Measurements from ENCODE around the gene OGA.

Gene OGA

DNA sequence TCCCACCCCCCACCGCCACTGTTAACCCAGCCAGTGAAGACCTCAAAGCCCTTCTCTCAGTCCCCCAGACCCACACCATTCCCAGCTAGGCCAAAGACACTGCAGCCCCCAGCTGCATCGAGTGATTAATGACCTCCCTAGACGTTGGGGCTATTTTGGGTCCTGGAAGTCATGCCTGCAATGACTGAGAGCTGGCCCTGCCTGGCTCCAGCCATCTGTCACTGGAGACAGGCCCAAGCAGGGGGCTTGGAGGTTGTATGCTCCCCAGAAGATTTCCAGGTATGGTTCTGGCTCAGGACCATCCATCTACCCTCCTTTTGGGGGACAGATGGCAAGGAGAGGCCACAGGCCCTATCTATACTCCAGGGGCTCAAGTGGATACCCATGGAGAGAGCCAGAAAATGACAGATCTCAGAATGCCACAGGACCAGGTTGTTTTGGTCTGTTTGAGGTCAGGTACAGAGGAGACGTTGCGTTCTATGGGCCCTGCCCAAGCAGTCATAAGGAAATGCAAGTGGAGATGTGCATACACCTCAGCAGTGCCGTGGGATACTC, 20.2 kb upstream of the OGA start:
- DNase-seq = peak in 1 of 10 donors; percentile 41
- intact Hi-C loops (cut with DNase I) = no loop called here

DNA sequence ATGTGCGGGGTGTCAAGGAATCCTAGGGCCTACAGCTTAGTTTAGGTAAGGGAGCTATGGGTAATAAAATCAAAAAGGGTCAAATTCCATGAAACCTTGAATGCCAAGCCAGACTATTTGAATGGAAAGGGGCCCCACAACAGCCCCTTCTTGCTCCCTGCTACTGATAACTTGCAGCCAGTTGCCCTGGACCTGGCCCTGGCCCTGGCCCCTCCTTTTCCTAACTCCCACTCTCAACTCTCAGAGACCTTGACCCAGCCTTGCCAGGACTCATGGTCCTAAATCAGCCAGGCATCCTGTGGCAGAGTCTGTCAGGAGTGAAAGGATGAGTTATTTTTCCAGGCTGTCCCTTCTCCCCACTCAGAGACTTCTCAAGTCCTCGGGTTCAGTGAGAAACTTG, 19.5 kb upstream of the OGA start:
- DNase-seq = peak in 1 of 10 donors; percentile 61
- intact Hi-C loops (cut with DNase I) = no loop called here

DNA sequence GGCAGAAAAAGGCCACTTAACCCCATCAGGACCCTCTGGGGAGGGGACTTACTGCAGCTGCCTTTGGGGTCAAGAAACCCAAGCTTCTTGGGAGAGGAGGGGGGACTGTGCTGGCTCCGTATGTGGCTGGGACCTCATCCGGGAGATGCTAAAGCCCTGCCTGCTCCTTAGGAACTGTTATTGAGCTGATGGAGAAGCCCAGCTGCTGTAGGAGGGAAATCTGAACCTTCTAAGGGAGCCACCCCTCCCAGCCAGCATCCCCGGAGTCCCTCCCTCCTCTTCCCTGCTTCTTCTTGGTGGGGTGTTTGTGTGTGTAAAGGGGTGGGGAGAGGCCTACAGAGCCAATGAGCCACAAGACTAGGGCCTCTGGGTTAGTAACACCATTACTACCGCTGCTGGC, 17.1 kb upstream of the OGA start:
- DNase-seq = peak in 2 of 10 donors; percentile 10 to 47
- intact Hi-C loops (cut with DNase I) = no loop called here

DNA sequence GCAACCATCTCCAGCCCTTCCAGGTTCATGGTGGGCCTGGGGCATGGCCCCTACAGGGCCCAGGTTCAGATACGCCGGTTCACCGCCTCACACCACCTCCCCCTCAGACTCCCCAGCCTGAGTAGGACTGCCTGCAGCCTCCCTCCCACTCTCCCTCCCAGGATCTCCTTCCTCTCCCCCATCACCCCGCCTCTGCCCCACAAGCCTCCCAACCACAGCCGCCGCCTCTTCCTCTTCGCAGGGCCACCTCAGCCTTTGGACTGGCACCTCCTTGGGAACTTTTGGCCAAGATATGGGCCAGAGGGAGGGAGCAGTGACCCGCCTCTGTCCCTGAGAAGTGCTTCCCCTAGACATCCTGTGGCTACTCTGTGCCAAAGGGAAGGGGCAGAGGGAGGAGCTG, 16.1 kb upstream of the OGA start:
- intact Hi-C loops (cut with DNase I) = no loop called here

DNA sequence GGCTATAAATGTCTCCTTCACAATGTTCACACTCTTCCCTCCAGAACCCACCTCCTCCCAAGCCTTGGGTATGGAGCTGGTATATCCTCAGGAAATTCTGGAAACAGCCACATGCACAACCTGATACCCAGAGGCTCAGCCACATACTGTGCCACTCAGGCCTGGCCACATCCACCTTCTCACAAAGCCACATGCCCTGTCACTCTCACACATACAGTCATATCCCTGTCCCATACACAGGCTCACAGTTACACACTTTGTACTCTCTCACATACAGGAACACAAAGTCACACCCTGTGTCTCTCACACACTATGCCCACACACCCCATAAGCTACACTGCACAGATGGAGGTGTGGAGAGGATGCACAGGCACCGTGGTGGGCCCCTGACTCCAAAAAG, 15.2 kb upstream of the OGA start:
- no peak for DNase-seq
- intact Hi-C loops (cut with DNase I) = no loop called here

More for the DNA sequence above, 16.1 kb upstream of the OGA start:
- peak in 2 of 10 donors; percentile 77 to 79 for DNase-seq

DNA sequence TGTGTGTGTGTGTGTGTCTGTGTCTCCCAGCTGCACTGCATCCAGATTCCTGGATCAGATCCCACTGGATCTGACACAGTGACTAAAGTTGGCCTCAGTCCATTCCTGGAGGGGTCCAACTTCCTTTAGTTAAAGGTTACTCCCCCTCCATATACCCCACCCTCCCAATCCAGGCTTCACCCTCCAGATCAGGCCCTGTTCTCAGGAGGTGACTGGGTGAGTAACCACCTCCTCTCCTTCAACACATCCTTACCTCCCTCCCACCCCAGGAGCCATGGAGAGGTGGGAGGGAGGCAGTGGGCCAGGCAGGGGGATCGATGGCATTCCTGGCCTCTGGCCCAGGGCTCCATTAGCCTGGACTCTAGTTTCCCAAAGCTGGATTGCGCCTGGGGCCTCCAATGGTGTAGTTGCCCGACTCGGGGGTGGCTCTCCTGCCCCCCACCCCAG, 14.1 kb upstream of the OGA start:
- intact Hi-C loops (cut with DNase I) = no loop called here
- peak in 1 of 10 donors; percentile 12 for DNase-seq

DNA sequence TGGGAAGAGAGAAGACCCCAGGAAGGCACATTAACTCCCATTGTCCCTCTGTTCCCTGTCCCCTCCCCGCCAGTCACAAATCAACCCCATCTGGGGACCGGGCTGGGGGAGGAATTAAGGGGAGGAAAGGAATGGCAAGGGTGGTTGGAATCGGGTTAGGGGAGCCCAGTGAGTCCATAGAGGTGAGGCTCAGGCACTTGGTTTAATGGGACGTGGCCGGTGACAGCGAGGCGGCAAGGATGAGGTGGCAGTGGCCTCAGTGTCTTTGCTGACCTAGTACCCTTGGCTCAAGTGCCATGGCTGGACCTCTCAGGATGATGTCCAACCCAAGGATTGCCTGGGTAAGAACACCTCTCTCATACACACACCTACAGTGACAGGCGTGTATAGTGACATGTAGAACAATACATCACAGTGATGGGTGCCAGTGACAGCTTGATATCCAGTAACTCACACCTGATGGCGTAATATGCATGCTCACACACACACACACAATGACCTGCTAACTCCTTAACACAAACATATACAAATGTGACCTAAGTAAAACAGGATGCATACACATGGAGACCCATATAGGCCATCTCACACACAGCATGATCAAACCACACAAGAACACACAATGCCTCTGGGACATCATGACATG, 13.0 kb upstream of the OGA start:
- peak in 1 of 10 donors; percentile 18 for DNase-seq
- intact Hi-C loops (cut with DNase I) = no loop called here

DNA sequence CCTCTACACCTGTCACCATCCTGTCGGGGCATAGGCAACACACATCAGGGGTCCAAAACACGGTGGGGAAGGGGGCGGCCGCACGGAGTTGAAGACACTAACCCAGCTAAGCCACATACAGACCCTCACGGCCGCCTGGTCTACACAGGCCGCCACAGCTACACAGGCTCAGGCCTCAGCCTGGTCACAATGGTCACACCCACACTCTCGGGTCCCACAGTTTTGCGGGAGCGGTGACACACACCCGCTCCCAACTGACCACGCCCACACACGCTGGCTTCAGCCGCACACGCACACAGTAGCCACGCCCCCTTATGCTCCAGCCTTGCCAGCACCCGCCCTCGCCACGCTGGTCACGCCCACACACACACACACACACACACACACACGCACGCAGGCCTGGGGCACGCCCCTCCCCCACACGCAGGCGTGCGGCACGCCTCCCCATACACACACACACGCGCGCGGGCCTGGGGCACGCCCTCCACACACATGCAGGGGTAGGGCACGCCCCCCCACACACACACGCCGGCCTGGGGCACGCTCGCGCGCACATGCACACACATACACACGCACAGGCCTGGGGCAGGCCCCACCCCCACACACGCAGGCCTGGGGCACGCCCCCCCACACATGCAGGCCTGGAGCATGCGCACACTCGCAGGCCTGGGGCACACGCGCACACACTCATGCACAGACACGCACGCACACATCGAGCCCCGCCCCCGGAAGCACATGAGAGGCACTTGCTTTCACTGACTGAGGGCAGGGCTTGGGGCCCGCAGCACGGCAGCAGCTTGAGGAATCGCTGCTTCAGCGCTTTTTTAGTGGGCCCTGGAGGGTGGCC, 12.3 kb upstream of the OGA start:
- intact Hi-C loops (cut with DNase I) = no loop called here

DNA sequence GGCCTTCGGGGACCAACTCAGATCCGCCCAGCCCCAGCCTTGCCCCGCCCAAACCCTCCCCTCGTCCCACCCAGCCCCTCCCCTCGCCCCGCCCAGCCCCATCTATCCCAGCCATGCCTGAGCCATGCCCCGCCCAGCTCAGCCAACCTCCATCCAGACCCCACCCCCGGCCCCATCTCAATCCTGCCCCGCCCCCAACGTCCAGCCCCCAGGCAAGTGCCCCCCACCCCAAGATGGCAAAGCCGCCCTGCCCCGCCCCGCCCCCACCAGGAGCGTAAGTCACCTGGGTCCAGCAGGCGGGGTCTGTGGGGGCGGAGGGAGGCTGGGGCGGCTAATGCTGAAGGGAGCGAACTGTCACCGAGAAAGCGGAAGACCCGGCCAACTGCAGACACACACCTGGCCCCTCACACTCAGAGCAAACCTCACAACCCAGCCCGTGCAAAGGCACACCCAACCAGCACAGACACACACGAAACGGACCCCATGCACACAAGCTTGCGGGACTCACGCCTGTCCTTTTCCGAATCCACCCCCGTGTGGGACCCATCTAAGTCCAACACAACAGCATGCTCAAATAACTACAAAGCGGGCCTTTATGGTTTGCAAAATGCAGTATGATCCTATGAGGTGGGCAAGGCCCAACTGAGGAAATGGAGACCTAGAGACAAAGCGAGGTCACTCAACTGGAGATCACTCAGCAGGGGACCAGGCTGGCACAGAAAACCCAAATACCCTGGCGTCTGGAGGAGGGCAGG, 11.5 kb upstream of the OGA start:
- peak in 2 of 10 donors; percentile 35 to 77 for DNase-seq
- intact Hi-C loops (cut with DNase I) = no loop called here

More for the DNA sequence above, 12.3 kb upstream of the OGA start:
- peak; percentile 46 to 95 (median 65) for DNase-seq

DNA sequence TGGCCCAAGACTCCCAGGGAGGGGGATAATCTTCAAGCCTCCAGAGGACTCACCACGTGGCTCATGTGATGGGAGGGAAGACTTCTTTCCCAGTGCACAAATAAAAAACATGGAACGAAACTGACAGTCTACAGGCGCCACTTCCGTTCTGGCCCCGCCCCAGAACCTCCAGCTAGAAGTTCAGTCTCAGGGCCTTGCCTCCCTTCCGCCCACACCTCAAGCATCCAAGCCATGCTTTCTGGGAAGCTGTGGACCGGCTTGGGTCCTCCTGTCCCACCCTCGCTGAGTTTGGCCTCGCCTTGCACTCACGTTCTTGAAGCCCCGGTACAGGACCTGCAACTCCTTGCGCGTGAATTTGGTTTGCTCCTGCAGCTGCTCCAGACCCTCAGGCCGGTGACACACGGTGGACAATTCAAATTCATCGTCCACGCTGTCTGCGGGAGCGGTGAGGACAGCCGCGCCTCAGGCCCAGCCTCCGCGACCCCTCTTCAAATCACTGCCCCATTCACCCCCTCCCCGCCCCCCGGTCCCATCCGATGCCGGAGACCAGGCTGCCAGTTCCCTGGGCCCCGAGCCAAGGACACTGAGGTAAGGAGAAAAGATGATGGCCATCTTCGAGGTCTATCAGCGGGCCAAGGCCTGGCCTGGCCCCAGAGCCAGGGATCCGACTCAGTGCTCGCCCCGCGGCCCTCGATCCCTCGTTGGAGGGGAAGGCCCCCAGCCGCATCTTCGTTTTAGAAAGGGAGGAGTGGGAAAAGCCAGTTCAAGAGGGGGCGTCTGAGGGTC, 10.7 kb upstream of the OGA start:
- intact Hi-C loops (cut with DNase I) = no loop called here
- peak in 2 of 10 donors; percentile 63 to 73 for DNase-seq

DNA sequence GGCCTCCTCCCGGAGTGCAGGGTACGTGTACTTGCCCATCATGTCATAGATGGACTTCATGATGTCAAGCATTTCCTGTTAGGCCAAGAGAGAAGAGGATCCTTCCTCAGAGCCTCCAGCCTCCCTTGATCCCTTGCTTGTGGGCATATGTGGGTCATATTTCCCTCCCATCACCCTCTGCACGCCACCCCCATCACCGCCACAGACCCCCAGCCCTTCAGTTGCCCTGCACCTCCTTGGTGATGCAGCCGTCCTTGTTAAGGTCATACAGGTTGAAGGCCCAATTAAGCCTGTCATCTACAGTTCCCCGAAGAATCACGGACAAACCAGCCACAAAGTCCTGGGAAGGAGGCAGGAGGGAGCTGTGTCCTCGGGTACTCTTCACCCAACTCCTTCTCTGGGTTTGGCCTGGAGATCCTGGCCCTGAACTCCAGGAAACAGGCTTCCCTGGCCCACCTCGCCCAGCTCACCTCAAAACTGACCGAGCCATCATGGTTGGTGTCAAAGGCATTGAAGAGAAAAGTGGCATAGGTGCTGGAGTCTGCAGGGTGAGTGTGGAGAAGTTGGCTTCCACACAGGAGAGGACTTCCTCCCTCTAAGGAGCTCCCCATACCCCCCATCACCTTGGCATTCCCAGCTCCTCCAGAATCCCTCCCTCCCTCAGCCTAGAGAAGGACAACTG, 9.8 kb upstream of the OGA start:
- intact Hi-C loops (cut with DNase I) = no loop called here
- DNase-seq = peak in 1 of 10 donors; percentile 32

DNA sequence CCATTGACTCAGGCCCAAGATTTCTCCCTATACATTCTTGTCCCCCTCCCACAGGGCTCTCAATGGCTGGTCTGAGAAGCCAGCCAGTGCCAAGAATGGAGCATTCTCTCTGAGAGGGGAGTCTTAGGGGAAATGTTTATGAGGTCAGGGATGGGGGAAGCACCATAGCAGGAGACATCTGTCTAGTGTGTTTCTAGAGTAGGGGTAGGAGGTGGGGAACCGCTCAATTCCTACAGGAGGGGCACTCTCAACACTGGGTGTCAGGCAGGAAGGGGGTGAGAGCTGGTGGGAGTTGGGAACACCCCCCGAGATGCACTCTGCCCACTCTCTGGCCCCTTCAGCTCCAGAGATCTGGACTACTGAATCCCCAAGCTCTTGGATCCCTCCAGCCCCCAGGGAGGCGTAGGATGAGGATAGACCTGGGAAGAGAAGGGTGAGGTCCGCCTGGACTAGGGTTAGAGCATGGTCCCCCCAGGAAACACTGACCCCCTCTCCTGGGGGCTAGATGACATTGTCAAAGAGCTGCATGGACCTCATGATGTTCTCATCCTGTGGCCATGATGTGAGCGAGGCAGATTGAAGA, 8.7 kb upstream of the OGA start:
- intact Hi-C loops (cut with DNase I) = no loop called here
- DNase-seq = peak in 1 of 10 donors; percentile 43

DNA sequence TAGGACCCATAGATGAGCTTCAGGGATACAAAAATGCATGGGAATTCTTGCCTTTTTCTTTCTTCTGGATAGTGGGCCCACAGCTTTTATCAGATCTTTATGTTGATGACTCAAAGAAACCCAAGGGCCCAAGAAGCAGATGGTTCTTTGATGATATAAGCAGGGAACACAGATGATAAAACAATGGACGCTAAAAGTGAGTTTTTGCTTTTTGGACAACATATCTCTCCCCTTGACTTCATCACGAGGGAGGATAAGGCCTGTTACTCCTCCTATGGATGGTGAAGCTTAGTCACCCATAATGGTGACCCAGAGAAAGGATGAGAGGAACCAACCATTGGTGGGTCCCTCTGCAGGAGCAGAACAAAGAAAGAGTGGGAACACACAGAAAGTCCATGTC, 6.5 kb upstream of the OGA start:
- intact Hi-C loops (cut with DNase I) = no loop called here
- DNase-seq = no peak

DNA sequence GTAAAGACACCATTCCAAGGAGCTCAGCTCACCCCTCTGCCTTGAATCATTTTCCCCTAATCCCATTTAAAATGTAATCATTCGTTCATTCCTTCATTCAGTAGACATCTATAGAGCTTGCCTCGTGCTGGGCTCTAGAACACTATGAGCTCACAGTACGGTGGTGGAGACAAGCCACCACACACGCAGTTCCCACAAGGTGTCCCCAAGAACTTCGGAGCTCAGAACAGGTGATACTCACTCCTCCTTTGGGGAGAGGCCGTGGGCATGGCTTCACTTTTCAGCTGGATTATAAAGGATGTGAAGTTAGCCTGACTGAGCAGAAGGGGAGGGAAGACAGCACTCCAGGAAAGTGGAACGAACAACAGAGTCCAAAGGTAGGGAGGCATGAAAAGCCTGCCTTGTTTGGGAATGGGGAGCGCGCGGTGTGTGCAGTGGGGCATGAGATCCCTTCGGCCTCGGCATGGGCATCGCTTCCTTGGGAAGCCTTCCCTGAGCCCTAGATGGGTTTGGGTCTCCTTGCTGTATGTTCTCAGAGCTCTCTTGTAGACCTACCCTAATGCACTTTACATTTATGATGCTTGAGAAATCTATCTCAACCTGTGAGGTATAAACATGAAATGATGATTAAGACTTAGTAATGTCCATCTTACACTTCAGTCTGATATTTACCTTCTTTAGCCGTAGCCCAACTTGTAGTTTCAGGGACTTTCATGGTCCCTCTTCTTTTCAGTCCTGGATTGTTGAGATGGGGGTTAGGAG, 809 bp upstream of the OGA start:
- DNase-seq = peak in 2 of 10 donors; percentile 32 to 84
- intact Hi-C loops (cut with DNase I) = no loop called here

DNA sequence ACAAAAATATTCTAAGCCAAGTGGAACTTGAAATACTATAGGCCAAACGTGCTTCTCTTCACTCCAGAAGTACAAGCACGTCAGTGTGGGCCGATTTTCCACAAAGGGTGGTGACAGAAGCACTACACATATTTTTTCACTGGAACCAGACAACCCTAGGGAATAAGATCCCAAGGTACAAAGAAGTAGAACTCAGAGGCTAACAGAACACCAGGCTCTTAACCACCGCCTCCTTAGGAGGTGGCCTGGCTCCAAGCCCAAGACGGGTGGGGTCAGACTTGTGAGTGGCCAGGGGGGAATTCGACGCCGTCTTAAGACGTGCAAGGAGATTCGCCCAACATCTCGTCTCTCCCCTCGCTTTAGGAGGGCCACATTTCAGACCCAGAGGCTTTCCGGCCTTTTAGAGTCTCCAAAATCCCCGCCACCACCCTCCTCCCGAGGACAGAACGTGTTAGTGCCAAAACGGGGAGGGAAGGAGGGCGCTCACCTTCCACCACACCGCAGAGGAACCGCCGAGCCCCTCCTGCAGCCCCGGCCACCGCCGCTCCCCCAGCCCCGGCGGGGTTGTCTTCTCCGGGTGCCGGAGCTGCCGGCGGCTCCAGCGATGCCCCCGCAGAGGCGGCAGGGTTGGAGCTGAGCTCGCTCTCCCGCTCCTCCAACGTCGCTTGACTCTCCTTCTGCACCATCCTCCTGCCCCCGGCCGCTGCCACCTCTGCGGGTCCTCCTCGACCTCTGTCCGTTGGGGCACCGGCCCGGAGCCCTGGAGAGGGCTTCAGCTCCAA, 716 bp downstream of the OGA start:
- intact Hi-C loops (cut with DNase I) = no loop called here

DNA sequence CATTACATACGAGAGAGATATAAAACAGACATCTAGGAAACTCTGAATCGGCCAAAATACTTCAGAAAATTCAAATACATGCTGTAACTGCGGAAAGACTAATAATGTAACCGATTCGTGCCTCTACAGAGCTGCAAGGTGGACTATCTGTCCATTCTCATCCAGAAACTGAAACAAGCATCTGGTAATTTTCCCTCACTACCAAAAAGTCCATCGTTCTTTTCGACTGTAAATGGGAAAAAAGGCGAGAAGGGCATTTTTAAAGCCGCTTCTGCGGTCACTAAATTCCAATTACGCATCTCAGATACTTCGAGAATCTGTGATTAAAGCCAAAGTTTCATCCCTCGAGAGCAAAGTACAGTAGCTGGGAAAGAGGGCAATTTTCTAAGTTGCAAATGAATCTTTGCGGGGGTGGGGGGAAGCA, 1.3 kb downstream of the OGA start:
- no peak for DNase-seq
- intact Hi-C loops (cut with DNase I) = no loop called here

More for the DNA sequence above, 716 bp downstream of the OGA start:
- DNase-seq = peak in 8 of 10 donors; percentile 41 to 93 (median 54)

DNA sequence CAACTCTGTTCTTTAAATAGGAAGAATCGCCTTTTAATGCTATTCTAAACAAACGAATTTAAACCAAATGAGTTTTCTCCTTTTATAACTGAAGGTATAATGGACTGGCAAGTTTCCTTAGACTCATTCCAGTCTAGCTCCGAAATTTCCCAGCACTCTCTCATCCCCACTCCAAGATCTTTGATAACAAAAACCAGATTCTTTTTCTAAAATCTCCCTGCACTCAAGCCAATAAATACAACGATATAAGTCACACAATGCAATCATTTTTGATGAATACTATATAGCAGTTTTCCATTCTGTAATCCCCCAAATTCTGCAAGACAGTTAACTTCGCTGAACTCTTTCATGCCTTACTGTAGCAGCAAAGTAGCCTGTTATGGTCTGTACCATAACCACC, 1.9 kb downstream of the OGA start:
- intact Hi-C loops (cut with DNase I) = no loop called here
- DNase-seq = no peak
